Breast epithelium (tissue), 4 donors: ENCODE measurements around the gene SH2D1A. TPM values are rescaled to one million over a fixed set of nuclear protein-coding genes. Genes with fewer than 3 reads are reported as not detected.

Experiments used
- DNase-seq, 2 donors: peaks; one replicate each; pipeline ENCODE4 v3.0.0-alpha.2; 2019; ENCODE audit warnings: low spot score in 2 of 2
- H3K27ac ChIP-seq, 2 donors: fragments of 200-600 bp; sonication (generic) in 1 of 2; one replicate each; pipeline ENCODE4 v1.5.1; 2016 to 2019; ENCODE audit warnings: mild to moderate bottlenecking in 1 of 2
- H3K27me3 ChIP-seq, 2 donors: fragments of 200-600 bp; sonication (generic) in 1 of 2; one replicate each; pipeline versions ENCODE4 v1.5.1 to v1.6.0; 2017 to 2019; ENCODE audit warnings: control low read depth in 1 of 2, mild to moderate bottlenecking in 1 of 2
- H3K36me3 ChIP-seq: fragments of 200-600 bp; one replicate; pipeline ENCODE4 v1.5.1; 2019
- H3K4me1 ChIP-seq, 2 donors: fragments of 200-600 bp; sonication (generic); one replicate each; pipeline ENCODE4 v1.5.1; 2016 to 2019; ENCODE audit warnings: control low read depth in 1 of 2
- H3K4me3 ChIP-seq, 3 donors: fragments of 200-600 bp; sonication (generic); 1 replicate in 2 of 3; 2 replicates in 1 of 3; pipeline ENCODE4 v1.5.1; 2016 to 2019; ENCODE audit warnings: mild to moderate bottlenecking in 3 of 3, moderate library complexity in 2 of 3
- H3K9me3 ChIP-seq, 2 donors: fragments of 200-600 bp; sonication (generic) in 1 of 2; one replicate each; pipeline ENCODE4 v1.5.1; 2016 to 2019; ENCODE audit warnings: control low read depth in 1 of 2
- POLR2A ChIP-seq: fragments of 450-650 bp; IDR thresholded peaks from one replicate; pipeline ENCODE4 v1.6.1; 2016; ENCODE audit warnings: antibody characterized with exemption, mild to moderate bottlenecking, moderate library complexity
- POLR2AphosphoS5 ChIP-seq, 3 donors: sonication (generic); formaldehyde crosslinking; IDR thresholded peaks; one replicate each; pipeline ENCODE4 v1.6.1; 2017; ENCODE audit warnings: antibody characterized with exemption in 3 of 3
- intact Hi-C: fragments of 100-400 bp; cut with DNase I; formaldehyde crosslinking; loops from one replicate; pipeline ENCODE4 v1.15.1; 2023; ENCODE audit warnings: low total_unique reads
- total RNA-seq, 3 donors: library from RNA; depleted of rRNA; stranded (reverse); fragments of >200 nt; gene quantifications; one replicate each; pipeline ENCODE4 v1.1.0, GENCODE V29; 2016
- TF ChIP-seq, protein P1 (sequence below), 3 donors: fragments of 450-650 bp; IDR thresholded peaks; one replicate each; pipeline ENCODE4 v1.5.1; 2016 to 2017; ENCODE audit warnings: antibody characterized with exemption in 3 of 3, mild to moderate bottlenecking in 3 of 3, moderate library complexity in 3 of 3

Gene SH2D1A
- total RNA-seq, 3 donors from 2014 or later = 0.64 to 2.0 (median 0.88) TPM

DNA sequence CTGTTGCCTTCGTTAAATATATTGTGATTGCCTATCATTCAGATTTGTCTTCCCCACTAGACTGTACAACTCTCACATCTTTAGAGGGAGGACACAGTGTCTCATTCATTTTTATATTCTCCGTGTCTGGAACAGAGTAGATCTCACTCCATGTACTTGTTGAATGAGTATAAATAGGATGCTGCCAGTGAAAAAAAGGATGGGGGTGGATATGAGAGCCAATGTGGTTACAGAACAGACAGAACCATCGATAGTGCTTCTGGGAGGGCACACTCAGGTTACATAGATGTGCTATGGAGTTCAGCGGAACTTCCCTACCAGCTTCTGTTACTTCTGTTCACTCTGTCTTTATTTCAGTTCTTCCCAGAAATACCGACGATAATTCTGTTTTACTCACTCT, 66.9 kb downstream of the SH2D1A start:
- TF ChIP-seq POLR2AphosphoS5 (IDR thresholded peaks at IDR 0.05) (no peak), POLR2A (no peak)
- Histone ChIP-seq H3K9me3 (no peaks in the 10 kb centered on the region), H3K27me3 (peaks cover 0 to 16% of the 10 kb centered on the region in 2 donors), H3K4me3 (no peak overlapping the region), H3K27ac (no peak overlapping the region), H3K4me1 (no peaks in the 10 kb centered on the region), H3K36me3 (no peaks in the 10 kb centered on the region)
- intact Hi-C loops = no loop called here
- no peak for DNase-seq

DNA sequence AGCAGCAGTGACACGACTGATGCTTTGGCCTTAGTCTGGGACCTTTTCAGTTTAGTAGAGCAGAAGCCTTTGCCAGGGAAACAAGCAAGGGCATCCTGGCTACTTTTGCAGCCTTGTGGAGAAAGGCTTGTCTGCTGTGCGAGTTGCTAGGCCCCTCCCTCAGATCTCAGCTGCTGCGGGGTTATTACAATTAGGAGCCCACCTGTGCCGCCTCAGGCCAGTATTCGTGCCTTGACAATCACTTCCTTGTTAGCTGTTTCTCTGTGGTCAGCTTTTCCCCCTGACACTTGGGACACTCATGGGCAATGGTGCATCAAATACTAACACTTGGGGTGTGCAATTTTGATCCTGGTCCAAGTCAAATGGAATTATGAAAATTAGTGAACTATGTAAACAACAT, 67.9 kb downstream of the SH2D1A start:
- DNase-seq = no peak
- intact Hi-C loops = no loop called here
- Histone ChIP-seq H3K27me3 (peaks cover 0 to 15% of the 10 kb centered on the region in 2 donors), H3K9me3 (no peaks in the 10 kb centered on the region), H3K4me1 (no peaks in the 10 kb centered on the region), H3K36me3 (no peaks in the 10 kb centered on the region), H3K4me3 (no peak overlapping the region), H3K27ac (no peak overlapping the region)
- no peak for TF ChIP-seq POLR2AphosphoS5 (IDR thresholded peaks at IDR 0.05)
- TF ChIP-seq, protein P1, sequence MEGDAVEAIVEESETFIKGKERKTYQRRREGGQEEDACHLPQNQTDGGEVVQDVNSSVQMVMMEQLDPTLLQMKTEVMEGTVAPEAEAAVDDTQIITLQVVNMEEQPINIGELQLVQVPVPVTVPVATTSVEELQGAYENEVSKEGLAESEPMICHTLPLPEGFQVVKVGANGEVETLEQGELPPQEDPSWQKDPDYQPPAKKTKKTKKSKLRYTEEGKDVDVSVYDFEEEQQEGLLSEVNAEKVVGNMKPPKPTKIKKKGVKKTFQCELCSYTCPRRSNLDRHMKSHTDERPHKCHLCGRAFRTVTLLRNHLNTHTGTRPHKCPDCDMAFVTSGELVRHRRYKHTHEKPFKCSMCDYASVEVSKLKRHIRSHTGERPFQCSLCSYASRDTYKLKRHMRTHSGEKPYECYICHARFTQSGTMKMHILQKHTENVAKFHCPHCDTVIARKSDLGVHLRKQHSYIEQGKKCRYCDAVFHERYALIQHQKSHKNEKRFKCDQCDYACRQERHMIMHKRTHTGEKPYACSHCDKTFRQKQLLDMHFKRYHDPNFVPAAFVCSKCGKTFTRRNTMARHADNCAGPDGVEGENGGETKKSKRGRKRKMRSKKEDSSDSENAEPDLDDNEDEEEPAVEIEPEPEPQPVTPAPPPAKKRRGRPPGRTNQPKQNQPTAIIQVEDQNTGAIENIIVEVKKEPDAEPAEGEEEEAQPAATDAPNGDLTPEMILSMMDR (IDR thresholded peaks at IDR 0.05) = no peak
- TF ChIP-seq POLR2A = no peak

DNA sequence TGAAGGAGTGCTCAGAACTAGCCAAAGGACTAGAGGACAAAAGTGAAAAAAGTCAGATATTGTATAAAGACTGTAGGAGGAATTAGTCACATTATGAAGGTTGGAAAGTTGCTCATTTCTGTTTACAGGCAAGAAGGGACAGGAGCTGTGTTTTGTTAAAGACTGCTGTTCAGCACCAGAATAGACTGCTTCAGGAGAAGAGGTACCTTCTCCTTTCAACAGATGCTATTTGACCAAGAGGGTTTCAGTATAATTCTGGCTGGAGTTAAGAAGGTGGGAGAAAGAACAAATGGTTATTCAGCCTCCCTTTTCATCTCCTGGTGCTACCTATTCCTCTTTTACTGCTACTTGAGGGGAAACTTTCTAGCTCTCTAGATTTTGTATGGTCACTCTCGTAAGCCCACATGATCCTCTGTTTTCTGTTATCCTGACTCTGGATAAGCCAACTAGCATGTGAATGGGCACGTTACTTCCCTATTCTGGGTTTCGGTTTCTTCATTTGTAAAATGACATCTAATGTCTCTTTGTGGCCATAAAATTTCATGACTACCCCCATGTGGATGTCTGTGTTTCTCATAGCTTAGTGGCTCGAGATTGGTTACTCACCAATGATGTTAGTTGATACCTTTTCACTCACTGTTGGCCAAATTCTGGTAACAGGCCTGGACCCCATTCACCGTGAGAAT, 68.9 kb downstream of the SH2D1A start:
- Histone ChIP-seq H3K36me3 (no peaks in the 10 kb centered on the region), H3K27ac (no peak overlapping the region), H3K27me3 (peaks cover 0 to 15% of the 10 kb centered on the region in 2 donors), H3K9me3 (no peaks in the 10 kb centered on the region), H3K4me3 (no peak overlapping the region), H3K4me1 (no peaks in the 10 kb centered on the region)
- no peak for DNase-seq
- no peak for TF ChIP-seq POLR2A
- TF ChIP-seq POLR2AphosphoS5 (IDR thresholded peaks at IDR 0.05) = no peak
- TF ChIP-seq, protein P1 (IDR thresholded peaks at IDR 0.05) = no peak
- intact Hi-C loops = no loop called here

DNA sequence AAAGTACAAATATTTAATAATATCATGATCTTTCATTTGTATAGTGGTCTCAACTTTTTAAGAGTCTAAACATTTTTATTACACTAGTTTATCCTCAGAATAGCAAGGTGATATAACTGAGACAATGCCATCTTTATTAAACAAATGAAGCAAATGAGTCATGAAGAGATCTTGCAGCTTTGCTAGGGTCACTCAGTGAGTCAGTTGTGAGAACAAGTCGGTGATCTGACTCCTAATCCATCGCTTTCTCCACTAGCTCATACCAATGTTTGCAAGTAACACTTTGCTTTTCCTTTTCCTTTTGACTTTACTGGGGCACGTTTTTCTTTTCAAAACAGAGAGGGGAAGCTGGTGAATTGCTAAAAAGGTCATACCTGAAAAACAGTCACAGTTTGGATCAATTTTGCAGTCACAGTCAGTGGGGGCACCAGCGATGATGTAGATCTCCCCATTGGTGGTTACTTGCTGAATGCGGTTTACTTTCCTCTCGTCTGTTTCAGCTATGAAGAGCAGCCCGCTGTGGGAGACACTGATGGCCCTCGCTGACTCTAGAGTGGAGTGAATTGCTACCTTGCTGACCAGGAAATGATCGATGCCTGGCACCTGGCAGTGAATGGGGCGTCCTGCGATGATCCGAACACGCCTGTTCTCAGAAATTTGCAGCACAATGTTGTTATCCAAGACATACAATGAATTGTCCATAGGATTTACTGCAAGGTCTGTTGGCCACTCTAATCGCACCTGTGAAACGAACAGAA, 75.7 kb downstream of the SH2D1A start:
- Histone ChIP-seq H3K36me3 (no peaks in the 10 kb centered on the region), H3K9me3 (no peaks in the 10 kb centered on the region), H3K4me1 (no peaks in the 10 kb centered on the region), H3K27ac (no peak overlapping the region), H3K4me3 (no peak overlapping the region), H3K27me3 (peaks cover 0 to 6% of the 10 kb centered on the region in 2 donors)
- DNase-seq = no peak
- intact Hi-C loops = no loop called here
- TF ChIP-seq POLR2AphosphoS5 (IDR thresholded peaks at IDR 0.05) (no peak), POLR2A (no peak)
- TF ChIP-seq, protein P1 (IDR thresholded peaks at IDR 0.05) = no peak

Other genes with a start within 250 kb of the SH2D1A start
- not detected for gene TEX13D, start 13.9 kb upstream of the SH2D1A start, total RNA-seq